Right cardiac atrium (tissue), 5 donors: ENCODE data around the gene TCOF1. TPM values are rescaled to one million over a fixed set of nuclear protein-coding genes. Genes with fewer than 3 reads are reported as not detected.

Experiments used
- ATAC-seq, 2 donors: fragments of 200-7000 bp; cut with Tn5 transposase; one replicate each; pipeline versions ENCODE4 v1.8.0 to v1.9.1; 2020; ENCODE audit warnings: moderate library complexity in 2 of 2, mild to moderate bottlenecking in 1 of 2
- DNase-seq, 3 donors: peaks; one replicate each; pipeline ENCODE4 v3.0.0-alpha.2; 2020
- H3K27ac ChIP-seq: one replicate; pipeline ENCODE4 v1.5.1; 2013; ENCODE audit warnings: mild to moderate bottlenecking, low read length, control low read depth, moderate library complexity
- H3K27me3 ChIP-seq: one replicate; pipeline ENCODE4 v1.6.1; 2013; ENCODE audit not compliant: control insufficient read depth, insufficient read depth
- H3K4me1 ChIP-seq: one replicate; pipeline ENCODE4 v1.6.1; 2013; ENCODE audit warnings: low read length; ENCODE audit not compliant: control insufficient read depth, insufficient read depth
- H3K4me3 ChIP-seq: one replicate; pipeline ENCODE4 v1.5.1; 2013; ENCODE audit warnings: low read length, control low read depth
- H3K9me3 ChIP-seq: one replicate; pipeline ENCODE4 v1.6.1; 2013; ENCODE audit warnings: low read length; ENCODE audit not compliant: control insufficient read depth
- WGBS: extraction: QIAGEN DNeasy Blood & Tissue Kit; methylation state at CpG from one replicate; pipeline ENCODE4 v1.1.7; 2013; 5-methylcytosine and 5-hydroxymethylcytosine counted together
- intact Hi-C, 4 donors: fragments of 100-400 bp; cut with DNase I; formaldehyde crosslinking; loops; one replicate each; pipeline versions ENCODE4 v1.11.0 to v1.14.0; 2022 to 2023
- polyA plus RNA-seq: library from polyadenylated mRNA; stranded (reverse); fragments of 200-250 nt; gene quantifications from one replicate; pipeline ENCODE4 v1.2.3, GENCODE V29; 2013
- total RNA-seq, 4 donors: library from RNA; stranded (reverse); fragmentation: NEBNext Ultra II Directional; extraction: Animal tissue kit (Norgen Biotek cat#: 25700); gene quantifications; one replicate each; pipeline ENCODE4 v1.2.1, GENCODE V29; 2021
- donor health status: healthy with polysubstance abuse.
- donor health status: DM: no; HTN: yes; CAD: no.
- donor health status: DM: no; HTN: no; CAD: no.
- donor health status: DM: no; HTN: yes; CAD: no; lungs with severe emphysema.
- donor health status: DM: yes; HTN: yes; CAD: no.

The TCOF1 gene
- total and polyA plus RNA-seq, 5 donors = 11.9 to 22.7 (median 16.6) TPM

DNA sequence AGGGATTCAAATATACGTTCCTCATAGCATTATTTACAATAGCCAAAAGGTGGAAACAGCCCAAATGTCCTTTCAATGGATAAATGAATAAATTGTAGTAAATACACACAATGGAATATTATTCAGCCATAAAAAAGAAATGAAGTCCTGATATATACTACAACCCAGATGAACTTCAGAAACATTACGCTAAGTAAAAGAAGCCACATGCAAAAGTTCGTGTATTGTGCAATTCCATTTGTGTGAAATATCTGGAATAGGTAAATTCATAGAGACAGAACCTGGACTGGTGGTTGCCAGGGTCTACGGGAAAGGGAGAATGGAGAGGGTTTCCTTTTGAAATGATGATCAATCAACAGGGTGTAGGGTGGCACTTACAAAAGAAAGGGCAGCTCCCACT lies 42.3 kb upstream of the TCOF1 start:
- intact Hi-C loops = no loop called here
- ATAC-seq = no peak

DNA sequence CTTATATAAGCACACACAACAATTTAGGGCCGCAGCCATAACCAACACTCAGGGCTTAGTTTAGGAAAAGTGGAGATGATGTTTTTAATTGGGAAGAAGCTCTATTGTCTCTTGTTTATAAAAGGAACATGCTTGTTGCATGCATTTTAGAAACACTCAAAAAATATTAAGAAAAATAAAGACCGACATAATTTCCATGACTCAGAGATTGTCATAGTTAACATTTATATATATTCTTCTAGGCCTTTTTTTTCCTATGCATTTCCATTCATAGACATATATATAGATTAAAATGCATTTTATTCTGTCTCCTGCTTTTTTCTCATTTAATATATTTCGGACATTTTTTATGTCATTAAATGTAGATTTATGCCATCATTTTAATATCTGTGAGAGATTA lies 41.2 kb upstream of the TCOF1 start:
- no peak for DNase-seq
- ATAC-seq = no peak
- Histone ChIP-seq H3K4me3 (no peak overlapping the region), H3K4me1 (no peaks in the 10 kb centered on the region), H3K27ac (no peak overlapping the region), H3K27me3 (no peaks in the 10 kb centered on the region), H3K9me3 (no peaks in the 10 kb centered on the region)
- intact Hi-C loops = no loop called here
- 95% methylated on average over 3 of the region's 3 CpGs for WGBS

More for the DNA sequence above, 42.3 kb upstream of the TCOF1 start:
- H3K9me3 ChIP-seq = no peaks in the 10 kb centered on the region
- 93% methylated on average over 4 of the region's 4 CpGs for WGBS
- H3K4me1 ChIP-seq = no peaks in the 10 kb centered on the region
- no peak for DNase-seq
- no peaks in the 10 kb centered on the region for H3K27me3 ChIP-seq
- H3K27ac ChIP-seq = no peak overlapping the region
- no peak overlapping the region for H3K4me3 ChIP-seq

DNA sequence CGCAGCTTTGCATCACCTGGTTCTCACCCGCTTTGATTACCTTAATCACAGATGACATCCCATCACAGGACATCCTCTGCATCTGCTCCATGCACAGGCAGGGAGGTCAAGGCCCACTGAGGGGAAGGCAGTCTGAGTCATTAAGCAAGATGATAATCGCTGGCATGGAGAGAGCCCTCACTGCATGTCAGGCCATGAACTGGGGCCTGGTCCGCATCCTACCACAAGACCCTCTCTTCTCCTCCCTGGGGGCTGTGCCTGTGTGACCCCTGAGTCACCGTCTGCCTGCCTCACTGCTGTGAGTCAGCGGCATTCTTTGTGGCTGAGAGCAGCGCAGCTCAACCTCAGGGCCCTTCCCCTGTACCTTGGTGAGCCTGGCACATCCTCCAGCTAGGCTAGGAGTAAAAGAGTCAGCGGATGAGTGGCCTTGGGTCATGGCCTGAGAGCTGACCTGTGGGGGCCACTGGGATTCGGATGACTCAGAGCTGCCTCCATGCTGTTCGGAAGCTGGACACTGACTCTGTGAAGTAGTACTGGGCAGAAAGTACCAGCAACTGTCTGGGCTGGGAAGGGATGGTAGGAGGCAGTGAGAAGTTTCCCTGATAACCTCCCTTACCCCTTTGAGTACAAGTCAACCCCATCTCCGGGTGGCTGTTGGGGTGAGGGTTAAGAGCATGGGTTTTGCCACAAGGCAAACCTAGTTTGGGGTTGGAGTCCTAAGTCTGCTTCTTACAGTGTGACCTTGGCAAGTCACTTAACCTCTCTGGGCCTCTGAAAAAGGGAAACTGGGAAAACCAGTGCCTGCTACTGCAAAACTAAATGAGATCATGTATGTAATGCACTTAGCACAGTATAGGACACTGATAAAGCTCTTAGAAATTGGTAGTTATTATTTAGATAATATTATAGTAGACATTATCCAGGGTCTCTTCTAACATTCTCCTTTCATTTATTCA lies 40.2 kb upstream of the TCOF1 start:
- H3K27ac ChIP-seq = no peak overlapping the region
- no peaks in the 10 kb centered on the region for H3K27me3 ChIP-seq
- no peaks in the 10 kb centered on the region for H3K9me3 ChIP-seq
- ATAC-seq (peak; percentile 9 to 12), DNase-seq (no peak)
- WGBS = 80% methylated on average over 11 of the region's 11 CpGs
- H3K4me1 ChIP-seq = no peaks in the 10 kb centered on the region
- intact Hi-C loops = no loop called here
- no peak overlapping the region for H3K4me3 ChIP-seq

DNA sequence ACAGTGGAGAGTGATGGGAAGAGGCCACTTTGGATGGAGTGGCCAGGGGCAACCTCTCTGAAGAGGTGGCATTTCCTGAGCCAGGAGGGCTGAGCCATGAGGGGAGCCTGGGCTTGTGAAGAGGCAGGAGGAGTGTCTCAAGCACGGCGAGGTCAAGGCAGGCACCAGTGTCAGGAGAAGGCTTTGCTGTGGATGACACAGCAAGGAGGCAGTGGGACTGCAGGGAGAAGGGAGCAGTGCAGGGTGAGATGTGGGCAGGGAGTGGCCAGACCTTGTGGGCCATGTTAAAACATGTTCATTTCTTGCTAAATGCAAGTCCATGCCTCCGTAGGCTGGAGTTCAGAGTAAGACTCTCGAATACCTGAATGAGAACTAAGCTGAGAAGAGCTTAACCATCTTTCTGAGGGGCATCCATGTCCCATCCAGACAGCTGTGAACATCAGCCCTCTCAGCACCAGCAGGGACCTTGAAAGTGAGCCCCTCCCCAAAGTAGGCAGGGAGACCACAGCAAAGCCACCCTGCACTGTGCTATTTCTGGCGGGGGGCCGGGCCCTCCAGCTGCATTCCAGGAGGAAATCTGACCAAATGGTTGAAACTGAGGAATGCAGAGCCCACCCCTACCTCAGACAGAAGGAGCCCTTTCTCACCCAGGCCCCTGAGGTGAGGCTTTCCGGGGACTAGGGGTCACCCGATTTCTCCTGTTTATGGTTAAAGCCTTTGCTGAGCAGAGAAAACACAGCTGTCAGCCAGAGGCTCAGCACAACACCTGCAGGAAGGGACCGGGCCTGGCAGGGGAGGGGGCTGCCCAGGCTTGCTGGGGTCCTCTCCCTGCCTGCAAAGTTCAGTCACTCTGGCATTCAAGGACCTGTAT lies 38.6 kb upstream of the TCOF1 start:
- Histone ChIP-seq H3K4me3 (no peak overlapping the region), H3K4me1 (no peaks in the 10 kb centered on the region), H3K27ac (no peak overlapping the region), H3K9me3 (no peaks in the 10 kb centered on the region), H3K27me3 (no peaks in the 10 kb centered on the region)
- DNase-seq = no peak
- intact Hi-C loops = no loop called here
- 78% methylated on average over 9 of the region's 9 CpGs for WGBS
- no peak for ATAC-seq

DNA sequence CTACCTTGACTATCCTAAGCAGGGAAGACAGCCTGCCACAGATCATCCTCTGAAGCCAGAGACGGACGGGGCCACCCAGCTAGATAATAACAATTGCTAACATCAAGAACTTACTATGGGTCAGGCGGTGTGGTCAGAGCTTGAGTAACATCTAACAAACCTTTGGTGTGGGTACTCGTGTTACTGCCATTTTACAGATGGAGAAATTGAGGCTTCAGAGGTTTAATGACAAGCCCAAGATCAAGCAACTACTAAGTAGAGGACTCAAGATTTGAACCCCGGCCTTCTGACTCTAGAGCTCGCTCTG lies 38.1 kb upstream of the TCOF1 start:
- intact Hi-C loops = no loop called here
- DNase-seq = no peak
- WGBS = 91% methylated on average over 6 of the region's 6 CpGs

DNA sequence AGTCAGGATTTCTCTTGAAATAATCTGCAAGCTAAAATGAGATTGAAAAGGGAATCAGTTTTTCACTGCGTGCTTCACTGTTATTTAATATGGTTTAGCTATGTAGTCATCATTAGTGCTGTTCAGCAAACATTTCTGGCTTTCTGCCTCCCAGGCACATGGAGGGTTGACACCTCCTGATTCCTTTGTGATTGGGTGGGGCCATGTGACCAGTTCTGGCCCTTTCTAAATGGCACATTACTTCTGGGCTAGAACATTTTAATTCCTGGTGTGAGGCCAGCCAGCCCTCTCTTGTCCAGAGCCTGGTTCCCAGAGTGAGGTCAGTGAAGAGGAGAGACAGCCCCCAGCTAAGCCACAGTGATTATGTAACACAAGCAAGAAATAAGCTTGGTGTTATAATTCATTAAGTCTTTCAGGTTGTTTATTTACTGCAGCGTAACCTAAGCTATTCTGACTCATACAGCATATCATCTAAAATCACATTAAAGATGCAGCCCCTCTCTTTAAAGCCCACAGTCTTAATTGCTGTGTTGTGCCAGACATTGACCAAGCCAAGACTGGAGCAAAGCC lies 37.4 kb upstream of the TCOF1 start:
- no peaks in the 10 kb centered on the region for H3K9me3 ChIP-seq
- intact Hi-C loops = no loop called here
- WGBS = 55% methylated on average over 2 of the region's 2 CpGs
- DNase-seq (peak; percentile 84 to 87 (median 87)), ATAC-seq (peak; percentile 94)
- H3K4me3 ChIP-seq = no peak overlapping the region
- no peaks in the 10 kb centered on the region for H3K27me3 ChIP-seq
- H3K27ac ChIP-seq = no peak overlapping the region
- H3K4me1 ChIP-seq = no peaks in the 10 kb centered on the region

More for the DNA sequence above, 38.1 kb upstream of the TCOF1 start:
- no peaks in the 10 kb centered on the region for H3K9me3 ChIP-seq
- no peaks in the 10 kb centered on the region for H3K27me3 ChIP-seq
- no peak for ATAC-seq
- no peaks in the 10 kb centered on the region for H3K4me1 ChIP-seq
- no peak overlapping the region for H3K27ac ChIP-seq
- no peak overlapping the region for H3K4me3 ChIP-seq

DNA sequence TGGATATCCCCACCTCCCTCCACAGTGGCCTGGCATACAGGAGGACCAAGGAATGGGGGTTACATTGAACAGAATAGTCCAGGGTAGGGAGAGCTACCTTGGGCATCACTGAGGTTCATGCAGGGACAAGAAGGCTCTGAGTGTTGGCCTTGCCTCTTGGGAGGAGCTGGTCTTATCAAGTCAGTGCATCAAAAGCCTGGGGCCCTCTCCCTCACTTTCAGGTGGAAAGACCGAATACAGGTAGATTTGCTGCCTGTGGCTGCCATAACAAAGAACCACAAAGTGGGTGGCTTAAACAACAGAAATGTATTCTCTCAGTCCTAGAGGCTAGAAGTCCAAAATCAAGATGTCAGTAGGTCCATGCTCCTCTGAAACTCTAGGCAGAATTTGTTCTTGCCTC lies 36.3 kb upstream of the TCOF1 start:
- ATAC-seq = no peak
- H3K9me3 ChIP-seq = no peaks in the 10 kb centered on the region
- no peaks in the 10 kb centered on the region for H3K27me3 ChIP-seq
- H3K27ac ChIP-seq = no peak overlapping the region
- no peak overlapping the region for H3K4me3 ChIP-seq
- WGBS = 100% methylated on average over 1 of the region's 1 CpG
- intact Hi-C loops = no loop called here
- no peaks in the 10 kb centered on the region for H3K4me1 ChIP-seq
- DNase-seq = no peak

DNA sequence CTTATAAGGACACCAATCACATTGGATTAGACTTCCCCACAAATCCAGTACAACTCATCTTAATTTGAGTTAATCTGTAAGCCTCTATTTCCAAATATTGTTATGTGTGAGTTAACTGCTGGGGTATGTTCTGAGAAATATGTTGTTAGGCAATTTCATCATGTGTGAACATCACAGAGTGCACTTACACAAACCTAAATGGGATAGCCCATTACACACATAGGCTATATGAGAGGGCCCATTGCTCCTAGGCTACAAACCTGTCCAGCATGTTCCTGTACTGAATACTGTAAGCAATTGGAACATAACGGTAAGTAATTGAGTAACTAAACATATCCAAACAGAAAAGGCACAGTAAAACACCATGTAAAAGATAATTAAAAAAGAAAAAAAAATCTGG lies 35.7 kb upstream of the TCOF1 start:
- H3K27ac ChIP-seq = no peak overlapping the region
- ATAC-seq (no peak), DNase-seq (no peak)
- H3K9me3 ChIP-seq = no peaks in the 10 kb centered on the region
- intact Hi-C loops = no loop called here
- no peaks in the 10 kb centered on the region for H3K4me1 ChIP-seq
- H3K4me3 ChIP-seq = no peak overlapping the region
- H3K27me3 ChIP-seq = no peaks in the 10 kb centered on the region
- 94% methylated on average over 1 of the region's 1 CpG for WGBS

DNA sequence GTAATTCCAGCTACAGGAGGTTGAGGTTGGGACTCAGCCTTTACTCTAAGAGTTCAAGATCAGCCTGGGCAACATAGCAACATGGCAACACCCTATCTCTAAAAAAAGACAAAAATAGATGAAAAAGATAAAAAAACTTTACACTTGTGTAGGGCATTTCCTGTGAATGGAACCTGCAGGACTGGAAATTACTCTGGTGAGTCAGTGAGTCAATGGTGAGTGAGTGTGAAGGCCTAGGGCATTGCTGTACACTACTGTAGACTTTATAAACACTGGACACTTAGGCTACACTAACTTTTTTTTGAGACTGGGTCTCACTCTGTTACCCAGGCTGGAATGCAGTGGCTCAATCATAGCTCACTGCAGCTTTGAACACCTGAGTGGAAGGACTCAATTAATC lies 35.3 kb upstream of the TCOF1 start:
- H3K27me3 ChIP-seq = no peaks in the 10 kb centered on the region
- H3K27ac ChIP-seq = no peak overlapping the region
- no peak overlapping the region for H3K4me3 ChIP-seq
- DNase-seq (no peak), ATAC-seq (no peak)
- H3K9me3 ChIP-seq = no peaks in the 10 kb centered on the region
- H3K4me1 ChIP-seq = no peaks in the 10 kb centered on the region
- intact Hi-C loops = no loop called here

DNA sequence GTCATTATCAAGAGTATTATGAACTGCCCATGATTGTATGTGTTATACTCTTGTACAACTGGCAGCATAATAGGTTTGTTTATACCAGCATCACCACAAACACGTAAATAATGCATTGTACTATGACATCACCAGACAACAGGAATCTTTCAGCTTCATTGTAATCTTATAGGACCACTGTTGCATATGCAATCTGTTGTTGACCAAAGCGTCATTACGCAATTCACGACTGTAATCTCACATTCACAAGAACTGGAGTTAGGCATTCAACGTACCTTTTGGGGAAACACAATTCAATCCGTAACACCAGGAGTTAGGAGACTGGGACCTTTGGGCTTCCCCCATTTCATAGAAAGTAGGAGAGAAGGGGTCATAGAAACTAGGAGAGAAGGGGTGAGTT lies 34.4 kb upstream of the TCOF1 start:
- WGBS = 88% methylated on average over 6 of the region's 6 CpGs
- no peaks in the 10 kb centered on the region for H3K27me3 ChIP-seq
- H3K9me3 ChIP-seq = no peaks in the 10 kb centered on the region
- H3K4me3 ChIP-seq = no peak overlapping the region
- DNase-seq (no peak), ATAC-seq (no peak)
- no peaks in the 10 kb centered on the region for H3K4me1 ChIP-seq
- no peak overlapping the region for H3K27ac ChIP-seq
- intact Hi-C loops = no loop called here

DNA sequence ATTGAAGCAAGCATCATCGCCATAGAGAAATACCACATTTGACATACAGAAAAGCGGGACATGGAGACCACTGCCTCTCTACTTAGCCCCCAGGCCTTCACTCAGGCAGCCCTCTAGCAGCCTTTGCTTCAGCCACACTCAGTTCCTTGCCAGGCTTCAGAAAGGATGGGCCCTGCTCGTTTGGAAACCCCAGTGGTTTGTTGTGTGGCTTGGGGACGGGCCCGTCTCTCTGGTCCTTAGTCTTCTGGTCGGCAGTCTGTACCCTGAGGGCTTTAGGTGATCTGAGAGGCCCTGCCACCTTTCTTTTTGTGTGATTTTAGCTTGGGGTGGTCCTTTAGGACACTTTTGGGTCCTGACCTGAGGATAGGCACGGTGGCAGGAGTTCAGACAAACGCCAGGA lies 33.7 kb upstream of the TCOF1 start:
- WGBS = 67% methylated on average over 8 of the region's 8 CpGs
- intact Hi-C loops = no loop called here
- no peak for DNase-seq

More for the DNA sequence above, 33.7 kb upstream of the TCOF1 start:
- no peak for ATAC-seq
- no peak overlapping the region for H3K27ac ChIP-seq
- H3K9me3 ChIP-seq = no peaks in the 10 kb centered on the region
- H3K4me3 ChIP-seq = no peak overlapping the region
- H3K4me1 ChIP-seq = no peaks in the 10 kb centered on the region
- no peaks in the 10 kb centered on the region for H3K27me3 ChIP-seq
